Thyroid gland (tissue), 4 donors: ENCODE measurements around the gene HIVEP1. TPM values are rescaled to one million over a fixed set of nuclear protein-coding genes. Genes with fewer than 3 reads are reported as not detected.
A peak's percentile ranks its signal among the peaks of the same experiment; 100 is the strongest.

Experiments
- DNase-seq, 2 donors: peaks; one replicate each; pipeline ENCODE4 v3.0.0-alpha.2; 2019
- H3K27ac ChIP-seq, 3 donors: fragments of 200-600 bp; sonication (generic); 1 replicate in 2 of 3; 2 replicates in 1 of 3; pipeline ENCODE4 v1.5.1; 2016 to 2019; ENCODE audit warnings: mild to moderate bottlenecking in 1 of 3, moderate library complexity in 1 of 3
- H3K27me3 ChIP-seq: fragments of 200-600 bp; sonication (generic); one replicate; pipeline ENCODE4 v1.5.1; 2019
- H3K36me3 ChIP-seq, 2 donors: fragments of 200-600 bp; sonication (generic); one replicate each; pipeline ENCODE4 v1.5.1; 2016 to 2019
- H3K4me1 ChIP-seq, 2 donors: fragments of 200-600 bp; sonication (generic); one replicate each; pipeline ENCODE4 v1.5.1; 2017 to 2019
- H3K4me3 ChIP-seq, 3 donors: fragments of 200-600 bp; sonication (generic); replicated peaks in 1 of 3; 1 replicate in 2 of 3; 2 replicates in 1 of 3; pipeline ENCODE4 v1.5.1; 2016; ENCODE audit warnings: mild to moderate bottlenecking in 1 of 3
- H3K9me3 ChIP-seq: fragments of 200-600 bp; sonication (generic); one replicate; pipeline ENCODE4 v1.5.1; 2017
- CTCF ChIP-seq, 6 experiments: fragments of 200-600 bp in 3 of 6; fragments of 450-650 bp in 3 of 6; sonication (generic) in 3 of 6; IDR thresholded peaks; one replicate each; pipeline ENCODE4 v1.5.1; 2016 to 2019; ENCODE audit warnings: antibody characterized with exemption in 6 of 6, mild to moderate bottlenecking in 2 of 6, inconsistent platforms in 1 of 6, moderate library complexity in 1 of 6
- POLR2A ChIP-seq, 2 donors: fragments of 450-650 bp; IDR thresholded peaks; one replicate each; pipeline ENCODE4 v1.6.1; 2017; ENCODE audit warnings: antibody characterized with exemption in 2 of 2, mild to moderate bottlenecking in 2 of 2, moderate library complexity in 1 of 2
- WGBS, 2 donors: methylation state at CpG; one replicate each; pipeline ENCODE4 v1.1.5; 2017; 5-methylcytosine and 5-hydroxymethylcytosine counted together
- intact Hi-C: fragments of 100-400 bp; cut with DNase I; formaldehyde crosslinking; loops from one replicate; pipeline ENCODE4 v1.15.1; 2023
- total RNA-seq, 4 donors: library from RNA; depleted of rRNA; stranded (reverse); fragments of >200 nt; gene quantifications; one replicate each; pipeline ENCODE4 v1.2.3, GENCODE V29; 2016

Gene HIVEP1
- total RNA-seq = 10 to 100 TPM; 17.4 to 35.1 (median 29.0) TPM

GRCh38 chr6:12012038-12012557 lies at the start of gene HIVEP1:
Gene HIVEP1 (plus strand): TSS chr6:12012312. CDS start chr6:12015629, 3,317 bp downstream.
- intact Hi-C loops = no loop called here
- peak; percentile 37 to 44 for DNase-seq
- Histone ChIP-seq H3K9me3 (no peaks in the 10 kb centered on the region), H3K4me1 (peaks cover 23% of the 10 kb centered on the region in 2 donors), H3K27me3 (no peaks in the 10 kb centered on the region), H3K4me3 (peak within 1 kb of the TSS; percentile 48 to 83 (median 67)), H3K36me3 (peaks cover 2% of the 10 kb centered on the region in 2 donors), H3K27ac (peak within 1 kb of the TSS; percentile 81 to 94 (median 93))
- peak in 1 of 2 donors; percentile 34 for TF ChIP-seq POLR2A (IDR thresholded peaks at IDR 0.05)
- no peak for TF ChIP-seq CTCF (IDR thresholded peaks at IDR 0.05)
- no CpG with 5 or more reads among the region's 78 CpGs for WGBS, 2 donors

GRCh38 chr6:11963756-11964500 lies 48.2 kb upstream of the HIVEP1 start:
- no peak overlapping the region for H3K27ac ChIP-seq
- intact Hi-C loops = no loop called here
- no peaks in the 10 kb centered on the region for H3K4me1 ChIP-seq
- no peaks in the 10 kb centered on the region for H3K36me3 ChIP-seq
- no peaks in the 10 kb centered on the region for H3K27me3 ChIP-seq
- TF ChIP-seq POLR2A (IDR thresholded peaks at IDR 0.05) = no peak
- no peak for TF ChIP-seq CTCF (IDR thresholded peaks at IDR 0.05)
- DNase-seq = no peak
- WGBS, 2 donors = 93 to 94% methylated on average over 3 of the region's 3 CpGs
- H3K4me3 ChIP-seq = no peak overlapping the region
- H3K9me3 ChIP-seq = no peaks in the 10 kb centered on the region

DNA sequence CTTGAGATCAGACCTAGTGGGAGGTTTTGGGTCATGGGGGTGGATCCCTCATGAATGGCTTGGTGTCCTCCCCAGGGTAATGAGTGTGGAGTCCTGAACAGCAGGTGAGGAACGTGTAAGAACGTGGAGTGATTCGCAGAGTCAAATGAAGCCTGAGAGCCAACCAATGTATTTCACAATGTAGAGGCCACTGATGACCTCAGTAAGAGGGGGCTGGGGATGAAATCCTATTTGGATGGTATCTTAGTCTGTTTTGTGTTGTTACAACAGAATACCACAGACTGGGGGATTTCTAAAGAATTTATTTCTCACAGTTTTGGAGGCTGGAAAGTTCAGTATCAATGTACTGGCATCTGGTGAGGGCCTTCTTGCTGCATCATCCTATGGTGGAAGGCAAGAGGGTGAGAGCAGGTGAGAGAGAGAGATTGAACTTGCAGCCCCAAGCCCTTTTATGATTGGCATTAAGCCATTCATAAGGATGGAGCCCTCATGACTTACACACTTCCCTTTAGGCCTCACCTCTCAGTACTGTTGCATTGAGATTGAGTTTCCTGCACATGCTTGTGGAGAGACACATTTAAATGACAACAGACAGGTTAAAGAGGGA lies 47.3 kb upstream of the HIVEP1 start:
- Histone ChIP-seq H3K4me3 (no peak overlapping the region), H3K27ac (no peak overlapping the region), H3K9me3 (no peaks in the 10 kb centered on the region), H3K27me3 (no peaks in the 10 kb centered on the region), H3K4me1 (peaks cover 0 to 4% of the 10 kb centered on the region in 2 donors), H3K36me3 (no peaks in the 10 kb centered on the region)
- intact Hi-C loops = no loop called here
- 90 to 96% methylated on average over 3 of the region's 3 CpGs for WGBS, 2 donors
- TF ChIP-seq CTCF (IDR thresholded peaks at IDR 0.05) = no peak
- no peak for TF ChIP-seq POLR2A (IDR thresholded peaks at IDR 0.05)
- no peak for DNase-seq

DNA sequence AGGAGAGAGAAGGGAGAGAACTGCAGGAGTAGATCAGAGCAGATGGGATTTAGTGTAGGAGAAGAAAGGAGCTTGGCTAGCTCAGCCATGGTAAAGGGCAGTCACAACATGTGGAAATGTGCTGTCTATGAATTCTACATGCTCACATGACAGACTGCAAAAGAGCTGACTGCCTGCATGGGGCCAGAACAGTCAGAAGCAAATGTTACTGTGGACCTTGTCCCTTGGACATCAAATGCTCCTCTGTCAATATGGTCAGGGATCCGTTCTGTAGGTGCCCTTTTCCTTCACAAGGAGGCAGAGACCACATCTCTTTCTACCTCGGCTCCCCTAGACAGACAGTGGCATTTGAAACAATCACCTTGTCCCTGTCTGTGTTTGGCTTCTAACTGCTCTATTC lies 46.6 kb upstream of the HIVEP1 start:
- Histone ChIP-seq H3K4me1 (peaks cover 0 to 4% of the 10 kb centered on the region in 2 donors), H3K27ac (no peak overlapping the region), H3K9me3 (no peaks in the 10 kb centered on the region), H3K4me3 (no peak overlapping the region), H3K27me3 (no peaks in the 10 kb centered on the region), H3K36me3 (no peaks in the 10 kb centered on the region)
- intact Hi-C loops = no loop called here
- no peak for DNase-seq
- 85 to 93% methylated on average over 2 of the region's 2 CpGs for WGBS, 2 donors
- TF ChIP-seq POLR2A (IDR thresholded peaks at IDR 0.05) = no peak
- TF ChIP-seq CTCF (IDR thresholded peaks at IDR 0.05) = no peak
